ENCODE measurements around the gene RIN3.

The RIN3 gene

GRCh38 chr14:92486881-92487280 lies 26.7 kb upstream of the RIN3 start:
- no peak for DNase-seq

GRCh38 chr14:92487513-92488133 lies 26.0 kb upstream of the RIN3 start:
- DNase-seq = no peak

DNA sequence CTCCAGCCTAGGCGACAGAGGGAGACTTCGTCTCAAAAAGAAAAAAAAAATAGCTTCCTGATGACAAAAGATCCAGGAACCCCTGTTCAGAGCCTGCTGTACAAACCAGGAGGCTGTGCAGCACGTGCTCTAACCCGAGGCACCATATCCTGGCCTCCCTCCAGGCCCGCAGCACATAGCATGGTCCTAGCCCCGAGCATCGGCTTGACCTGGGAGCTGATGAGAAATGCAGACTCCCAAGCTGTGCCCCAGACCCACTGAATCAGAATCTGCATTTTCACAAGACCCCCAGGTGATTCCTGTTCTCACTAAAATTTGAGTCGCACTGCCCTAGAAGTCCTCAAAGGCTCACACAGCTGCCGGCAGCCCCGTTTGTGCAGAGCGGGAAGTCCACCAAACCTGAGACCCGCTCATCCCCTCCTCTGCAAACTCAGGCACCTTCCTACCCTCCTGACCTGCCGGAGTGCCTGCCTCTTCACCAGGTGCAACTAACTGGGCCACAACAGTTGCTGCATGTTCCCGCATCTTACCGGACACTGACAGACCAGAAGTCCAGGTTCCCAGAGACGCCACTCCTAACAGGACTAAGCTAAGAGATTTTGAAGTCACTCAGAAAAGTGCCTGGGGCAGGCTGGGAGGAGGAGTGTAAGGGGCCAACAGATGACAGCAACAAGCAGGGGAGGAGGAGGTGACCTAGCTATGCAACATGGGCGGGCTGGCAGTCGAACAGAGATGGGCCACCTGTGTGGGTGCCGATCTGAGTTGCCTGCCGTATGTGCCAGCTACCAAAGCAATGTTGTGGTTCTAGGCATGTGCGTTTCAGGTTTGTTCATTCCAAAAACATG lies 24.0 kb upstream of the RIN3 start:
- no peak for DNase-seq

DNA sequence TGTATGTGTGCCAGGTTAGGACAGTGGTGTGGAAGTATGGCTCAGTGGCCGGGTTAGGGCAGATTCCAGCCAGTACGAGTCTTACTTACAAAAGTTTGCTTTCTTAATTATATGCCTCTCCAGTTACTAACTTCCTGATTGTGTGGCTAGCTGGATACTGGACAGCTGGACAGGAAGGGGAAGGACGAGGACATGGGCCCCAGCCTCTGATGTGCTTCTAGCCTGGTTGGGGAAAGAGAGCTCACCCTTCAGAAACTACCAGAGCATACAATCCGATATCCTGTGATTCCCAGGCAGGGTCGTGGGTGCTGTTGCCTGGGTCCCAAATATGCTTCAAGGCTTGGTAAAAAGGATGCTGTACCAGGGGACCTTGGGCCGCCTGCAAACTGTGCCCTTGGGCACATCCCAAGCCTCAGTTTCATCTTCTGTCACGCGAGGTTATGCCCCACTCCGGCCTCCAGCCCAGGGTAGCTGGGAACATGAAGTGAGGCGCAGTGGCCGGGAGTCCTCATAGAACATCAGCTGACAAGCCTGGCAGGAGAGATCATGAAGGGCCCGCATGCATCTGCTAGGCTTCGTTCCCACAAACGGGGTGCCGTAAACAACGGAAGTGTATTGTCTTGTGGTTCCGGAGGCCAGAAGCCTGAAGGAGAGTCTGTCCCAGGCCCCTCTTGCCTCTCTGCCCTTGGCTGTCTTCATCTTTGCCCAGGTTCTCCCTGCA lies 23.2 kb upstream of the RIN3 start:
- DNase-seq = no peak

GRCh38 chr14:92491782-92492181 lies 21.8 kb upstream of the RIN3 start:
- no peak for DNase-seq

DNA sequence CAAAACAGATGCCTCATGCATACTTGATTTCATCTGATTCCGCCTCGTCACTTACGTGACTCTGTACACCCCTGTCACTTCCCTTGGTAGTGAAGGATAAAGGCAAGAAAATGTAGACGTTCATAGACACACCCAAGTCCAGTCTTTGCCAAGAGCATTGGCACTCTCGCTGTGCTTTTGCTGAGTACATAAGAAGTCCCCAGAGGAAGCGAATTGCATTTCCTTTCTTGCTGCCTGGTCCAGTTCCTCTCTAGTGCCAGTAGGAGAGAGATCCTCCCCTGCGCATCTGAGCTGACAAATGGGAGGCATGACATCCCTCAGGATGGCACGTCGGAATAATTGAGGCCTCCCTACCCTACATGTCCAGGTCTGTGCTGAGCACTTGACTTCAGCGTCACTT lies 21.3 kb upstream of the RIN3 start:
- no peak for DNase-seq

- DNase-seq = no peak
Observed at GRCh38 chr14:92493024-92493423, 20.6 kb upstream of the RIN3 start.

DNA sequence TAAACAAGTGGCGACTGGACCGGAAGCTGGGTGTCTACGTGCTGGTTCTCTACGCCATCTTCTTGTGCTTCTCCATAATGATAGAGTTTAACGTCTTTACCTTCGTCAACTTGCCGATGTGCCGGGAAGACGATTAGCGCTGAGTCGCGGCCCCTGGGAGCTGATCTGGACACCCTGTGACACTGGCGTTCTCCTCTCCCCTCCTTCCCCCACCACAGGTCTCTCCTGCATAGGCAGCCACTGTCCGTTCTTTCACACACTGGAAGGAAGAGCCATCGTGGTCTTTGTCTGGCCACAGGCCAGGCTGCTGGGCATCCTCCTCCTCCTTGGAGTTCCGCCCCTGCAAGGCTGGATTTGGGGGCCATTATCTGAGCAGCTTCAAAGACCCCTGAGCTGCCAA lies 20.1 kb upstream of the RIN3 start:
- no peak for DNase-seq

DNA sequence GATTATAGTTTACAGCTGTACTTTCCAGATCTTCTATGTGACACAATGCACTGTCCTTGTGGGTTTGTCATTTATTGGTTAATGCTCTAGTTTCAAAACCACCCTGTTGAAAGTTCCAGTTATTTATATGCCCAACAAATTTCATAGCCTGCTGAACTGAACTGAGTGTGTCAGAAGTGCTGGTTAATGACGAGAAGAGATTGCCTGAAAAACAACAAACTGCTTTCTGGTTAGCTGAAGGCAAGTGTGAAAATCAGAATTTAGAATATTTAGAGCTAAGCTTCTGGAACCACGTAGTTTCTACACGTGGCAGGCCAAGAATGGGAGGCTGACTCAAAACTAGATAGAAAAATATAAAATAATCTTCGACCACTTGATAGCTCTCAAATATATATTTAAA lies 19.1 kb upstream of the RIN3 start:
- no peak for DNase-seq

DNA sequence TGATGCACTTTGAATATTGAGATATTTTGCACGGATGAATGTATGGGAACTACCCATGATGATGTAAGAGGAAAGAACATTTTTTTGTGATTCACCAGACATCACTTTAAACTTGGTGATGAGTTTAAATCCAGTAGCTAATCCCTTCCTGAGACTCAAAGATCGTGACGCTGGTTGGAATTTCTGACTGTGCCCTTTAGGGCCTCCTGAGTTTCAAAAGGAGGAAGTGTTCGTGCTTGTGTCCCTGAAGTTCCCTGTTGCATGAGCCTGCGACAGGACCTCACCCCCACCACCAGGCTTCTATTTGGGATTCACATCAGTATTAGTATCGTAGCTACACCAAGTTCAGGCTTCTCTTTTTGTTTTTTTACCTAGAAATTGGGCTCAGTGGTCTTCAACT lies 18.6 kb upstream of the RIN3 start:
- no peak for DNase-seq

- DNase-seq = no peak
Observed at GRCh38 chr14:92496191-92496857, 17.3 kb upstream of the RIN3 start.

DNA sequence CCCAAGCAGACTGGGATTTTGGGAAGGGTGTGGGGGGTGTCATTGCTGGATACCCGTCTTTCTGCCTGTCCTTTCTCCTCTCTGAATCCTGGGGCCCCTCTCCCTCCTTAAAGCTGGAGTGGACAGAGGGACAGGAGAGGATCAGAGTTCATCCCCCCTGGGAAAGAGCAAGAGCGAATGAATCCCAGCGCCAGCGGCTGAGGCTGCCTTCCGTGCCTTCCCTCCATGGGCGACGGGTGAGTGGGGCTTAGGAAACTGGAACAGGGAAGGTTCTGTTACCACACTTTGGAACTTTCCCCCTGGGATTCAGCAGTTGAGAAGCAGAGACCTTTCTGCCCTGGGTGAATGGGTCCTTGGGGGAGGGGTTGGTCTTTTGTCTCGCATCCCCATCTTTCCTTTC lies 16.2 kb upstream of the RIN3 start:
- no peak for DNase-seq

- no peak for DNase-seq
Observed at GRCh38 chr14:92499234-92499633, 14.3 kb upstream of the RIN3 start.

GRCh38 chr14:92500491-92500941 lies 13.1 kb upstream of the RIN3 start:
- no peak for DNase-seq

DNA sequence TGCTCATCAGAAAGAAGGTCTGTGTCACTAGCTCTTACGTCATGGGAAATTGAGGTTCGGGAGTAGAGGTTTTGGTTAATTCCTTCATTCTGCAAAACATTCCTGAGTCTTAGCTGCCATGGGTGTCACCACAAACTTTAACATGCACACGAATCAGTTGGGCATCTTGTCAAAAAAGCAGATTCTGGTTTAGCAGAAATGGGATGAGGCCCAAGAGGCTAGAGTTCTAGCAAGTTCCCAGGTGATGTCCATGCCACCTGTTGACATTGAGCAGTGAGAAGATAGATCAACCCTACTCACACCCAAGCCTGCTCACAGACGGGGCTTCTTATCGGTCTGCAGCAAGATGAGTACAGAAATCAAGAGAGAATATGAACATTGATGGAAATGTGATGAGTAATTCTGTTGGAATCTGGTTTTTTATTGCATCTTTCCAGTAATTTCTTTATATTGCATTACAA lies 11.7 kb upstream of the RIN3 start:
- DNase-seq = no peak

DNA sequence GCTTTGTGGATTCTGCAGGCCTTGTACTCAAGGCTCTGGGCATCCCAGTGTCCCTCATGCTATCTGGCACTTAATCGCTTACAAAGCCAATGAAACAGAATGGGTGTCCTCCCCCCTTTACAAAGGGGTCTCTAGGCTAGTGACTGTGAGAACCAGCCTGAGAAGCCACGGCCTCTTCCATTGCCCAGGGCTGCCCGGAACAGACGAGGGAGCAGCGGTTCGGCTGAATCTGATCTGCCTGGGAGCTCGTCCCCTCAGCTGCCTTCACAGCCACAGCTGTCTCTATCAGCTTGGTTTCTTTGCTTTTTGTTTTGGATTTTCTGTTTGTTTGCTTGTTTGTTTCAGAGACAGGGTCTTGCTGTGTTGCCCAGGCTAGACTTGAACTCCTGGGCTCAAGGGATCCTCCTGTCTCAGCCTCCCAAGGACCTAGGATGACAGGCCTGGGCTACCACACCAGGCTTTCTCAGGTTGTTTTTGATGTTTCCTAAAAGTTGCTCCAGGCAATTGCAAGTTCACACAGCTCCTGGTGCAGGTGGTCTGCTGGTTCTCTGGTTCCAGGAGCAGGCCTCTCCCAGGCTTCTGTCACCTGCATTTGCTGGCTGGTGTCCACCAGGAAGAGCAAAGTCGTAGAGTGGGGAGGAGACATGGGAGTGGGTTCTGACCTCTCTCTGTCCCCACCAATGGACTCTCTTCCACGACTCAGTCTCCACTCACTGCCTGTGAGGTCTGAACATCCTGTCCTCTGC lies 10.9 kb upstream of the RIN3 start:
- DNase-seq = no peak

DNA sequence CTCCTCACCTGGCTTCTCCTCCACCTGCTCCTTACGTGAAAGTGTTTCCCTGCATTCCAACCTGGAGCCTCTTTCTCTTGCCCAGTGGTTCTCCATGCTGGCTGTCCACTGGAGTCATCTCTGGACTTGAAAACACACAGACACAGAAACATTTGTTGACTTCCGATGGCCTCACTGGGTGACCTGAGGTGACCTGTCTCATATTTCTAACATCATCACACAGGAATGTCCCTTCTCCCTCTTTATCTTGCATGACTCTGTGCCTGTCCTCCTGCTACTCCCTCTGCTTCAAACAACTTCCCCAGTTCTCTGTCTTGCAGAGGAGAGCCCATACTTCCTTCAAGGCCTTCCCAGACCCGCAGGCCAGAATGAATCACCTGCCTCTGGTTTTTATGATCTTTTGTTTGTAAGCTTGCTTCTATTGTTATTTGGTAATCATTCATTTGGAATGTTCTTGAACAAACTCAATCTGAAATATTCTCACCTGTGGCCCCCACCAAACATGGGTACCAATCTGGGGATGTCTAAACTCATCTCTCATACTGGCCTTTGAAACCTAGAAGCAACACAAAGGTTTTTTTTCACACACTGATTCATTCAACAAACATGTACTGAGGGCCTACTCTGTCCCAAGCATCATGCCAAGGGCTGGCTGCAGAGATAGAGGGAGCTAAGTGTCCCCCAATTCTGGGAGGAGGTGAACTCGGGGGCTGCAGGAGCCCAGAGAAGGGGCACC lies 9.7 kb upstream of the RIN3 start:
- DNase-seq = no peak

- no peak for DNase-seq
Observed at GRCh38 chr14:92505826-92506225, 7.8 kb upstream of the RIN3 start.

GRCh38 chr14:92506231-92506630 lies 7.3 kb upstream of the RIN3 start:
- DNase-seq = no peak

DNA sequence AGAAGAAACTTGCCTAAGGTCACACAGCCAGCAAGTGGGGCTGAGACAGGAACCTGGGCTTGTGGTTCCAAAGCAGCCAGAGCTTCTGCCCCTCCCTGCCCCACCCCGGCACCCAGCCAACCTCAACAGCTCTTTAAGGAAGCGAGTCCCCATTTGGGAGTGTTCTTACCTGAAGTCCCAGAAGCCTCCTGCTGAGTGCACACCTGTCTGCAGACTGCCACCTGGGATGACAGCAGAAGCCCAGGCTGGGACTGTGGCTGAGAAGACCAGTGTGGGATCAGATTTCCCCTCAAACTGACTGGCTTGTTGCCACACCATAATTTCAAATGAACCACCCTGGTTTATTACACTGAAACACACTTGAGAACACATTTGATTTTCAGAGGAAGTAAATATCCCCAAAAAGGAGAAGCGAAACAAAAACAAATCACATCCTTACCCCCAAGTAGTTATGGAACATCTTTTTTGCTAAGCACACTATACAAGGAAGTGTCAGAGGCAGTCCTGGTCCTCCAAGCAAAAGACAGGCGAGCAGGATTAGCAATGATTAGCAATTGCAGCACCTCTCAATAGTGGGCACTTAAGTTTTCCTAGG lies 6.3 kb upstream of the RIN3 start:
- DNase-seq = no peak

GRCh38 chr14:92510972-92511371 lies 2.6 kb upstream of the RIN3 start:
- DNase-seq = no peak

Measured in activated CD4-positive, CD25-positive, alpha-beta regulatory T cell (primary cell).